ENCODE measurements around the gene GATAD2B. TPM values are rescaled to one million over a fixed set of nuclear protein-coding genes. Genes with fewer than 3 reads are reported as not detected.

GATAD2B gene
- total RNA-seq, 1 donor: 11.6 TPM

DNA sequence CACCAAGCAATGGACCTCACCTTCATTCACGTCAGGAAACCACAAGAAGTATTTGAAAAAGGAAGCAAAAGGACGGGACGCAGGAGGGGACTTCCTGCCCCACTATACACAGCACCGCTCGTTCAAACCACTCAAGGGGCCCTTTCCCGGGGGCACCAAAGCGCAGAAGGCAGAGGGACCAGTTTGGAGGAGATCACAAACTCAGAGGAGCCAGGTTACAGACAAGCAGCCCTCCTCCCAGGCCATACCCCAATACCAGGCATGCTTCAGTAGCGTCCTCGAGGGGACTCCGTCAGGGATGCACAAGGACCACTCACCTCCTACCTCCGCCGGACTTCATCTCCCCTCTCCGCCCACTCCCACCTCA lies 35.0 kb upstream of the GATAD2B start:
- H3K36me3 ChIP-seq (ENCODE audit: insufficient read depth, low read length): peaks cover 23% of the 10 kb centered on the region
- TF ChIP-seq CTCF (IDR thresholded peaks at IDR 0.05; ENCODE audit: extremely low read depth, low read depth, low read length): no peak
- H3K9me3 ChIP-seq (ENCODE audit: low read depth, low read length): no peaks in the 10 kb centered on the region
- H3K27ac ChIP-seq (ENCODE audit: low read depth, low read length): peak overlapping the region; percentile 63
- H3K79me2 ChIP-seq (ENCODE audit: insufficient read depth, low read length): peaks cover 62% of the 10 kb centered on the region
- H4K20me1 ChIP-seq (ENCODE audit: insufficient read depth, low read length): peaks cover 42% of the 10 kb centered on the region
- peak overlapping the region; percentile 88 for H2AFZ ChIP-seq (ENCODE audit: low read length)
- peak overlapping the region; percentile 88 for H3K4me2 ChIP-seq (ENCODE audit: insufficient read depth, low read length)
- H3K4me1 ChIP-seq (ENCODE audit: insufficient read depth, low read length): peaks cover 27% of the 10 kb centered on the region
- peak overlapping the region; percentile 96 for H3K4me3 ChIP-seq (ENCODE audit: insufficient read depth, low read length)
- no peaks in the 10 kb centered on the region for H3K27me3 ChIP-seq (ENCODE audit: insufficient read depth, low read length)
- DNase-seq (ENCODE audit: insufficient read length, low spot score, missing footprints): no peak

DNA sequence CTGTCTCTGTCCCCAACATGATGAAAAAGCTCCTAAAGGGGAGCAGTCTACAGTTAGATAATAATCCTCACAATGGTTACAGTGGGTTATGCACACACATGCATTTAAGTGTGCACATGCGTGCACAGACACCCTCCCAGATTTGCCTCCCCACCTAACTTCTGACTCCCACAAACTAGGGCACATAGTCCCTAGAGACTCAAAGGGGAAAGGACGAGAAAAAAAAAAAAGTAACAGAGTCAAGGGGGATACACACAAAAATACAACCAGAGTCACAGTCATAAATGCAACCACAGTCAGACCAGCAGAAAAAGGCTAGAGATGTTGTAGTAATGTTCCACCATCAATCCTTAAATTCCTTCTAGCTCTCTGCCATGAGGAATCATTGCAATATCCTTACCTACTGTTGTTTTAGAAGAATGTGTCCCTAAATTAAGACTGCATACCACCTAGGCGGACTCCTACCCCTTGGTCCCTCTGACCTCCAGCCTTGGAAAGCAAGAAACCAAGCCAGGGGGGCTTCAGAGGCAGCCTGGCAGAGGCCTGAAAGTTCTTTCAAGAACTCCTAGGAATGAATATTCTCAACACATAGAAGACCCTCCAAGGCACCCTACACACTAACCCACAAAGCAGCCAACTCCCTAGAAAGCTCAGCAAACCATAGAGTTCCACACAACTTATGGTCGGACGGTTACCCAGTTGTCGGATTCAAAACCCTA lies 34.4 kb upstream of the GATAD2B start:
- Histone ChIP-seq H3K27me3 (ENCODE audit: insufficient read depth, low read length) (no peaks in the 10 kb centered on the region), H3K27ac (ENCODE audit: low read depth, low read length) (peak overlapping the region; percentile 63)

GRCh38 chr1:153954826-153955225 lies 32.1 kb upstream of the GATAD2B start:
- no peak overlapping the region for H2AFZ ChIP-seq (ENCODE audit: low read length)
- H3K27me3 ChIP-seq (ENCODE audit: insufficient read depth, low read length): no peaks in the 10 kb centered on the region
- TF ChIP-seq CTCF (IDR thresholded peaks at IDR 0.05; ENCODE audit: extremely low read depth, low read depth, low read length): no peak
- peaks cover 45% of the 10 kb centered on the region for H4K20me1 ChIP-seq (ENCODE audit: insufficient read depth, low read length)
- no peak overlapping the region for H3K4me3 ChIP-seq (ENCODE audit: insufficient read depth, low read length)
- H3K27ac ChIP-seq (ENCODE audit: low read depth, low read length): no peak overlapping the region
- no peaks in the 10 kb centered on the region for H3K9me3 ChIP-seq (ENCODE audit: low read depth, low read length)
- peaks cover 32% of the 10 kb centered on the region for H3K36me3 ChIP-seq (ENCODE audit: insufficient read depth, low read length)
- peaks cover 15% of the 10 kb centered on the region for H3K4me1 ChIP-seq (ENCODE audit: insufficient read depth, low read length)
- peak; percentile 65 for DNase-seq (ENCODE audit: insufficient read length, low spot score, missing footprints)
- no peak overlapping the region for H3K4me2 ChIP-seq (ENCODE audit: insufficient read depth, low read length)
- H3K79me2 ChIP-seq (ENCODE audit: insufficient read depth, low read length): peaks cover 54% of the 10 kb centered on the region

More for the DNA sequence above, 34.4 kb upstream of the GATAD2B start:
- H3K36me3 ChIP-seq (ENCODE audit: insufficient read depth, low read length): peaks cover 29% of the 10 kb centered on the region
- peak overlapping the region; percentile 88 for H3K4me2 ChIP-seq (ENCODE audit: insufficient read depth, low read length)
- DNase-seq (ENCODE audit: insufficient read length, low spot score, missing footprints): peak; percentile 68
- peak overlapping the region; percentile 96 for H3K4me3 ChIP-seq (ENCODE audit: insufficient read depth, low read length)
- H3K79me2 ChIP-seq (ENCODE audit: insufficient read depth, low read length): peaks cover 59% of the 10 kb centered on the region
- no peak for TF ChIP-seq CTCF (IDR thresholded peaks at IDR 0.05; ENCODE audit: extremely low read depth, low read depth, low read length)
- no peak overlapping the region for H2AFZ ChIP-seq (ENCODE audit: low read length)
- H4K20me1 ChIP-seq (ENCODE audit: insufficient read depth, low read length): peaks cover 45% of the 10 kb centered on the region
- no peaks in the 10 kb centered on the region for H3K9me3 ChIP-seq (ENCODE audit: low read depth, low read length)
- H3K4me1 ChIP-seq (ENCODE audit: insufficient read depth, low read length): peaks cover 21% of the 10 kb centered on the region

DNA sequence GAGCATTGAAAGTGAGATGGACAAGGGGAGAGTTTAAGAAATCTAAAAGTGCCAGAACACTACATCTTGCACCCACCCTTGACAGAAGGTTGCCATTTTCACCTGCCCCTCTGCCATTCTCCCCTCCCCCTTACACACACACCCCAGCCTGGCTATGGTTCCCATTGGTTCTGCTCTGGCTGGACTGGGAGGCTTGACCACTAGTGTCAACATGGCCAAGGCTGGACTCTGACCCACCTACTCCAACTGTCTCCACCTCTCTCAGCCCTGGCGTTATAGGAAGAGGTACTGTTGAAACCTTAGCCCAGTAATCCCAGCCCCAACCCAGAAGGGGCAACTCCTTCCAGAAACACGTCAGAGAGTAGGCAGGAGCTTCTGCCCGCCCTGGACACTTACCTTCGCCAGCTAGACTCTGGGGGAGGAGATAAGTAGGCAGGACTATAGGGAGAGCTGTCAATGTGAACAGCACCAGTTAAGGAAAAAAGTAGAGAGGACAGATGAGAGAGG lies 31.1 kb upstream of the GATAD2B start:
- Histone ChIP-seq H3K9me3 (ENCODE audit: low read depth, low read length) (no peaks in the 10 kb centered on the region), H3K4me3 (ENCODE audit: insufficient read depth, low read length) (no peak overlapping the region), H3K36me3 (ENCODE audit: insufficient read depth, low read length) (peaks cover 35% of the 10 kb centered on the region), H3K27me3 (ENCODE audit: insufficient read depth, low read length) (no peaks in the 10 kb centered on the region), H2AFZ (ENCODE audit: low read length) (no peak overlapping the region), H3K27ac (ENCODE audit: low read depth, low read length) (no peak overlapping the region), H3K4me1 (ENCODE audit: insufficient read depth, low read length) (peaks cover 15% of the 10 kb centered on the region), H3K4me2 (ENCODE audit: insufficient read depth, low read length) (no peak overlapping the region), H3K79me2 (ENCODE audit: insufficient read depth, low read length) (peaks cover 54% of the 10 kb centered on the region), H4K20me1 (ENCODE audit: insufficient read depth, low read length) (peaks cover 45% of the 10 kb centered on the region)
- TF ChIP-seq CTCF (IDR thresholded peaks at IDR 0.05; ENCODE audit: extremely low read depth, low read depth, low read length): no peak
- DNase-seq (ENCODE audit: insufficient read length, low spot score, missing footprints): peak; percentile 66
